NB4 (cell line): Measurements from ENCODE around the gene IQGAP2.

ENCODE experiments used
- POLR2A ChIP-seq: IDR thresholded peaks from 2 replicates; pipeline ENCODE4 v1.6.1; 2011; ENCODE audit warnings: mild to moderate bottlenecking; ENCODE audit not compliant: insufficient read length; ENCODE audit errors: extremely low read depth
- TF ChIP-seq, protein P1 (sequence below): IDR thresholded peaks from one replicate; pipeline ENCODE4 v1.5.1; 2012; ENCODE audit warnings: low read depth, low read length

DNA sequence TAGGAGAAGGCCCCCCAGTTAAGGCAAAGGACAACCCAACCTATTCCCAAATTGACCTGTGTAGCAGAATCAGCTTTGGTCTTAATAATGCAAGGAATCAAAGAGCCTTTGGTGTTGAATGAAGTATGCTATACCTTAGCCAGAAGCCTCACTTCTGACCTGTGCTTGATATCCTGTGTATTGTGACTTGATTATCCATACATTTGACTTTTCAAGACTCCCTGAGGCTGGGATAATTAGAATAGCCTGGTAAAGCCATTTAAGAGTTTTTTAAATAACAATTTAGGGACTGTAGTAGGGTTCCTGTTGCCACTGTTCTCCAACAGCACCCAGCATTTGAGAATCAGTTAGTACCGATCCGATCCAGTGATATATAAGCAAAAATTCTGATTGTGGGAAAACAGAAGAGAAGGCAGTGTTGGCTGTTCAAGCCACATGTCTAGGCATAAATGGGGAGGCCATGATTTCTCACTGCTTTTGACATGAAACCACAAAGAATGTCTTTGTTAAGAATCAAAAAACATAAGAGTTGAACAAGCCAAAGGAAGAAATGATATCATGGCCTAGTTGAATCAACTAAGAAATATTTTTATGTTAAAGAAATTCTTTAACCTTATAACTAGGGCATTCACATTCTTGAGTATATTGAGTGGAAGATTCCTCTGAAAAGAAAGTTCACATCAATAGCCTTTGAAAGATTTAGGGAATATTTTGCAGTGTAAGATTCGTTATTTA, 121.2 kb downstream of the IQGAP2 start:
- TF ChIP-seq, protein P1, sequence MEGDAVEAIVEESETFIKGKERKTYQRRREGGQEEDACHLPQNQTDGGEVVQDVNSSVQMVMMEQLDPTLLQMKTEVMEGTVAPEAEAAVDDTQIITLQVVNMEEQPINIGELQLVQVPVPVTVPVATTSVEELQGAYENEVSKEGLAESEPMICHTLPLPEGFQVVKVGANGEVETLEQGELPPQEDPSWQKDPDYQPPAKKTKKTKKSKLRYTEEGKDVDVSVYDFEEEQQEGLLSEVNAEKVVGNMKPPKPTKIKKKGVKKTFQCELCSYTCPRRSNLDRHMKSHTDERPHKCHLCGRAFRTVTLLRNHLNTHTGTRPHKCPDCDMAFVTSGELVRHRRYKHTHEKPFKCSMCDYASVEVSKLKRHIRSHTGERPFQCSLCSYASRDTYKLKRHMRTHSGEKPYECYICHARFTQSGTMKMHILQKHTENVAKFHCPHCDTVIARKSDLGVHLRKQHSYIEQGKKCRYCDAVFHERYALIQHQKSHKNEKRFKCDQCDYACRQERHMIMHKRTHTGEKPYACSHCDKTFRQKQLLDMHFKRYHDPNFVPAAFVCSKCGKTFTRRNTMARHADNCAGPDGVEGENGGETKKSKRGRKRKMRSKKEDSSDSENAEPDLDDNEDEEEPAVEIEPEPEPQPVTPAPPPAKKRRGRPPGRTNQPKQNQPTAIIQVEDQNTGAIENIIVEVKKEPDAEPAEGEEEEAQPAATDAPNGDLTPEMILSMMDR: no peak
- TF ChIP-seq POLR2A: no peak
